ENCODE measurements around the gene CNPY3.

The CNPY3 gene

GRCh38 chr6:42958125-42958524 lies 28.8 kb downstream of the CNPY3 start:
- no peak for DNase-seq (ENCODE audit: insufficient read length, low spot score)
- FAIRE-seq = no peak

- DNase-seq (ENCODE audit: insufficient read length, low spot score) (no peak), FAIRE-seq (no peak)
Observed at GRCh38 chr6:42959917-42960242, 30.6 kb downstream of the CNPY3 start.

GRCh38 chr6:42960243-42961019 lies 31.2 kb downstream of the CNPY3 start, which contains the start of gene GNMT:
Gene GNMT, plus strand, starts transcription at chr6:42960754. Its CDS starts 14 bp downstream, at chr6:42960768.
- DNase-seq (ENCODE audit: insufficient read length, low spot score) = no peak
- FAIRE-seq = no peak

GRCh38 chr6:42961020-42961470 lies 31.8 kb downstream of the CNPY3 start:
- FAIRE-seq (no peak), DNase-seq (ENCODE audit: insufficient read length, low spot score) (no peak)

- no peak for FAIRE-seq
- DNase-seq (ENCODE audit: insufficient read length, low spot score) = no peak
Observed at GRCh38 chr6:42962096-42962495, 32.8 kb downstream of the CNPY3 start.

GRCh38 chr6:42962502-42963178 lies 33.4 kb downstream of the CNPY3 start:
- FAIRE-seq = no peak
- DNase-seq (ENCODE audit: insufficient read length, low spot score) = no peak

- DNase-seq (ENCODE audit: insufficient read length, low spot score) (no peak), FAIRE-seq (no peak)
Observed at GRCh38 chr6:42963179-42963854, 34.0 kb downstream of the CNPY3 start.

- DNase-seq (ENCODE audit: insufficient read length, low spot score) = peak; percentile 40
- FAIRE-seq = no peak
Observed at GRCh38 chr6:42963855-42964605, 34.8 kb downstream of the CNPY3 start.

- FAIRE-seq = no peak
- DNase-seq (ENCODE audit: insufficient read length, low spot score) = no peak
Observed at GRCh38 chr6:42966571-42966970, 37.3 kb downstream of the CNPY3 start.

- DNase-seq (ENCODE audit: insufficient read length, low spot score) = no peak
- peak; percentile 58 for FAIRE-seq
Observed at GRCh38 chr6:42967228-42967627, 37.9 kb downstream of the CNPY3 start.

- FAIRE-seq (no peak), DNase-seq (ENCODE audit: insufficient read length, low spot score) (no peak)
Observed at GRCh38 chr6:42968126-42968701, 38.9 kb downstream of the CNPY3 start.

- FAIRE-seq = no peak
- DNase-seq (ENCODE audit: insufficient read length, low spot score) = no peak
Observed at GRCh38 chr6:42968783-42969182, 39.5 kb downstream of the CNPY3 start.

GRCh38 chr6:42969431-42969830 lies 40.2 kb downstream of the CNPY3 start:
- no peak for DNase-seq (ENCODE audit: insufficient read length, low spot score)
- FAIRE-seq = no peak

- DNase-seq (ENCODE audit: insufficient read length, low spot score) (no peak), FAIRE-seq (peak; percentile 4)
Observed at GRCh38 chr6:42969934-42970333, 40.7 kb downstream of the CNPY3 start.

GRCh38 chr6:42970871-42971612 lies 41.8 kb downstream of the CNPY3 start:
- DNase-seq (ENCODE audit: insufficient read length, low spot score) (no peak), FAIRE-seq (no peak)

GRCh38 chr6:42971746-42972327 lies 42.6 kb downstream of the CNPY3 start:
- DNase-seq (ENCODE audit: insufficient read length, low spot score) (no peak), FAIRE-seq (no peak)

GRCh38 chr6:42973926-42974325 lies 44.6 kb downstream of the CNPY3 start:
- no peak for FAIRE-seq
- DNase-seq (ENCODE audit: insufficient read length, low spot score) = no peak

GRCh38 chr6:42974919-42975505 lies 45.7 kb downstream of the CNPY3 start:
- FAIRE-seq (no peak), DNase-seq (ENCODE audit: insufficient read length, low spot score) (no peak)

- DNase-seq (ENCODE audit: insufficient read length, low spot score) = no peak
- no peak for FAIRE-seq
Observed at GRCh38 chr6:42978487-42978838, 49.2 kb downstream of the CNPY3 start.
